H9 (cell line): ENCODE measurements around the gene RNLS. TPM values are rescaled to one million over a fixed set of nuclear protein-coding genes. Genes with fewer than 3 reads are reported as not detected.

Experiments used
- DNase-seq: peaks from one replicate; pipeline ENCODE4 v3.0.0-alpha.2; 2017
- H2AFZ ChIP-seq: one replicate; pipeline ENCODE4 v1.6.1; 2013; ENCODE audit warnings: mild to moderate bottlenecking, low read length, control low read depth, moderate library complexity
- H2AK5ac ChIP-seq: 2 replicates; pipeline ENCODE4 v1.6.1; 2013; ENCODE audit warnings: low read length, control low read depth, mixed read lengths; ENCODE audit not compliant: insufficient read length
- H2BK120ac ChIP-seq: one replicate; pipeline ENCODE4 v1.6.1; 2013; ENCODE audit warnings: low read depth, mild to moderate bottlenecking, low read length, control low read depth, inconsistent platforms; ENCODE audit not compliant: poor library complexity, severe bottlenecking
- H2BK12ac ChIP-seq: 2 replicates; pipeline ENCODE4 v1.6.1; 2013; ENCODE audit warnings: low read length, control low read depth, mixed read lengths, low read depth; ENCODE audit not compliant: insufficient read length
- H2BK15ac ChIP-seq: 2 replicates; pipeline ENCODE4 v1.6.1; 2013; ENCODE audit warnings: low read depth, low read length, control low read depth
- H2BK20ac ChIP-seq: one replicate; pipeline ENCODE4 v1.6.1; 2013; ENCODE audit warnings: low read depth, mild to moderate bottlenecking, low read length, control low read depth, inconsistent platforms; ENCODE audit not compliant: poor library complexity, severe bottlenecking
- H2BK5ac ChIP-seq: 2 replicates; pipeline ENCODE4 v1.6.1; 2013; ENCODE audit warnings: low read length, control low read depth, mixed read lengths; ENCODE audit not compliant: insufficient read length
- H3K14ac ChIP-seq: 2 replicates; pipeline ENCODE4 v1.6.1; 2013; ENCODE audit warnings: low read length, control low read depth; ENCODE audit not compliant: insufficient read depth
- H3K18ac ChIP-seq: 2 replicates; pipeline ENCODE4 v1.6.1; 2013; ENCODE audit warnings: low read depth, mild to moderate bottlenecking, mixed read lengths, low read length, control low read depth; ENCODE audit not compliant: insufficient read length
- H3K23ac ChIP-seq: 2 replicates; pipeline ENCODE4 v1.6.1; 2013; ENCODE audit warnings: low read length, control low read depth, mixed read lengths, low read depth; ENCODE audit not compliant: insufficient read length
- H3K23me2 ChIP-seq: 2 replicates; pipeline ENCODE4 v1.6.1; 2013; ENCODE audit warnings: low read depth, mild to moderate bottlenecking, mixed read lengths, low read length, control low read depth; ENCODE audit not compliant: insufficient read length, poor library complexity, severe bottlenecking
- H3K27ac ChIP-seq: 2 replicates; pipeline ENCODE4 v1.5.1; 2013; ENCODE audit warnings: low read length, control low read depth, mixed read lengths, low read depth; ENCODE audit not compliant: insufficient read length
- H3K27me3 ChIP-seq: 2 replicates; pipeline ENCODE4 v1.6.1; 2013; ENCODE audit warnings: low read length, control low read depth, inconsistent platforms; ENCODE audit not compliant: insufficient read depth
- H3K4ac ChIP-seq: 2 replicates; pipeline ENCODE4 v1.6.1; 2013; ENCODE audit warnings: low read depth, mild to moderate bottlenecking, control low read depth, inconsistent platforms, low read length, moderate library complexity
- H3K4me1 ChIP-seq: 2 replicates; pipeline ENCODE4 v1.6.1; 2013; ENCODE audit warnings: low read length, control low read depth, inconsistent platforms; ENCODE audit not compliant: insufficient read depth
- H3K4me2 ChIP-seq: 2 replicates; pipeline ENCODE4 v1.6.1; 2013; ENCODE audit warnings: low read length, control low read depth, mixed read lengths; ENCODE audit not compliant: insufficient read length, insufficient read depth
- H3K56ac ChIP-seq: 2 replicates; pipeline ENCODE4 v1.6.1; 2013; ENCODE audit warnings: low read depth, mild to moderate bottlenecking, mixed read lengths, low read length, control low read depth; ENCODE audit not compliant: insufficient read length
- H3K79me1 ChIP-seq: 2 replicates; pipeline ENCODE4 v1.6.1; 2013; ENCODE audit warnings: low read depth, mild to moderate bottlenecking, moderate library complexity, low read length, control low read depth, inconsistent platforms; ENCODE audit not compliant: insufficient read depth, poor library complexity, severe bottlenecking
- H3K79me2 ChIP-seq: 2 replicates; pipeline ENCODE4 v1.6.1; 2013; ENCODE audit warnings: low read length, control low read depth, inconsistent platforms; ENCODE audit not compliant: insufficient read depth
- H3K9ac ChIP-seq: 2 replicates; pipeline ENCODE4 v1.6.1; 2013; ENCODE audit warnings: low read length, control low read depth, mixed read lengths; ENCODE audit not compliant: insufficient read length; ENCODE audit errors: extremely low read depth
- H3K9me3 ChIP-seq: one replicate; pipeline ENCODE4 v1.6.1; 2013; ENCODE audit warnings: low read depth, low read length, inconsistent platforms; ENCODE audit not compliant: control insufficient read depth
- H3T11ph ChIP-seq: one replicate; pipeline ENCODE4 v1.6.1; 2013; ENCODE audit warnings: mild to moderate bottlenecking, low read length, control low read depth, inconsistent platforms
- H4K20me1 ChIP-seq: one replicate; pipeline ENCODE4 v1.6.1; 2013; ENCODE audit not compliant: control insufficient read depth, insufficient read length, insufficient read depth
- H4K5ac ChIP-seq: 2 replicates; pipeline ENCODE4 v1.6.1; 2013; ENCODE audit warnings: low read depth, mild to moderate bottlenecking, mixed read lengths, low read length, control low read depth; ENCODE audit not compliant: insufficient read length
- H4K8ac ChIP-seq: replicated peaks from 2 replicates; pipeline ENCODE4 v1.6.1; 2013; ENCODE audit warnings: low read length, control low read depth, mixed read lengths, low read depth; ENCODE audit not compliant: insufficient read length
- H4K91ac ChIP-seq: 2 replicates; pipeline ENCODE4 v1.6.1; 2013; ENCODE audit warnings: low read depth, mild to moderate bottlenecking, moderate library complexity, mixed read lengths, low read length, control low read depth; ENCODE audit not compliant: insufficient read length
- H3K27ac Mint-ChIP-seq, 3 experiments: 2 replicates in 2 of 3; 3 replicates in 1 of 3; pipeline ENCODE4 v1.8.0; 2020 to 2021; ENCODE audit warnings: mixed read lengths in 3 of 3, mild to moderate bottlenecking in 1 of 3, moderate library complexity in 1 of 3
- H3K27me3 Mint-ChIP-seq: 2 replicates; pipeline ENCODE4 v1.8.0; 2021; ENCODE audit warnings: low read depth, mild to moderate bottlenecking, moderate library complexity, mixed read lengths
- H3K36me3 Mint-ChIP-seq, 3 experiments: 2 replicates in 2 of 3; 3 replicates in 1 of 3; pipeline ENCODE4 v1.8.0; 2020 to 2021; ENCODE audit warnings: low read depth in 3 of 3, mixed read lengths in 3 of 3; ENCODE audit not compliant: insufficient read depth in 1 of 3
- H3K4me1 Mint-ChIP-seq, 2 experiments: 2 replicates each; pipeline ENCODE4 v1.8.0; 2020; ENCODE audit warnings: mixed read lengths in 2 of 2
- H3K4me3 Mint-ChIP-seq, 2 experiments: 2 replicates in 1 of 2; 3 replicates in 1 of 2; pipeline ENCODE4 v1.8.0; 2020 to 2021; ENCODE audit warnings: mild to moderate bottlenecking in 2 of 2, mixed read lengths in 2 of 2, moderate library complexity in 1 of 2
- H3K9me3 Mint-ChIP-seq, 2 experiments: 2 replicates in 1 of 2; 3 replicates in 1 of 2; pipeline ENCODE4 v1.8.0; 2020; ENCODE audit warnings: mild to moderate bottlenecking in 2 of 2, mixed read lengths in 2 of 2, moderate library complexity in 1 of 2
- CTCF ChIP-seq: fragments of 200-600 bp; sonication (generic); conservative IDR thresholded peaks from 3 replicates; pipeline ENCODE4 v1.8.0; 2021; ENCODE audit warnings: antibody characterized with exemption, mild to moderate bottlenecking
- WGBS: extraction: QIAGEN DNeasy Blood & Tissue Kit; methylation state at CpG from one replicate; pipeline ENCODE4 v1.1.7; 2013; ENCODE audit warnings: missing lambda C conversion rate, low lambda C conversion rate, mixed read lengths; ENCODE audit not compliant: insufficient read length; ENCODE audit errors: extremely low coverage; 5-methylcytosine and 5-hydroxymethylcytosine counted together
- total RNA-seq: library from RNA; stranded (reverse); gene quantifications from 2 replicates; pipeline ENCODE4 v1.2.1, GENCODE V29; 2021

Gene RNLS
- total RNA-seq, 1 experiment from 2014 or later: 7.5 TPM

- Mint-ChIP-seq H3K4me3 (no peak overlapping the region), H3K36me3 (no peaks in the 10 kb centered on the region), H3K4me1 (no peaks in the 10 kb centered on the region), H3K27ac (no peak overlapping the region), H3K27me3 (no peaks in the 10 kb centered on the region), H3K9me3 (no peaks in the 10 kb centered on the region)
- no peak overlapping the region for H2BK15ac ChIP-seq
- no peak overlapping the region for H2BK12ac ChIP-seq
- no peak overlapping the region for H4K5ac ChIP-seq
- WGBS: no CpG with 5 or more reads among the region's 2 CpGs
- H2BK5ac ChIP-seq: no peak overlapping the region
- no peak overlapping the region for H3K9ac ChIP-seq
- H3T11ph ChIP-seq: no peak overlapping the region
- TF ChIP-seq CTCF: no peak
- H3K14ac ChIP-seq: no peak overlapping the region
- no peak overlapping the region for H2BK20ac ChIP-seq
- no peak overlapping the region for H2BK120ac ChIP-seq
- H3K56ac ChIP-seq: no peak overlapping the region
- H4K20me1 ChIP-seq: no peaks in the 10 kb centered on the region
- no peak overlapping the region for H3K4ac ChIP-seq
- no peaks in the 10 kb centered on the region for H3K27me3 ChIP-seq
- no peak overlapping the region for H4K8ac ChIP-seq
- no peak overlapping the region for H4K91ac ChIP-seq
- no peaks in the 10 kb centered on the region for H3K4me1 ChIP-seq
- H3K79me2 ChIP-seq: no peaks in the 10 kb centered on the region
- H3K27ac ChIP-seq: no peak overlapping the region
- no peak overlapping the region for H3K23ac ChIP-seq
- no peak overlapping the region for H3K18ac ChIP-seq
- H3K23me2 ChIP-seq: no peaks in the 10 kb centered on the region
- no peak overlapping the region for H2AK5ac ChIP-seq
- no peak for DNase-seq
- H3K4me2 ChIP-seq: no peak overlapping the region
- no peaks in the 10 kb centered on the region for H3K9me3 ChIP-seq
- no peak overlapping the region for H2AFZ ChIP-seq
- no peaks in the 10 kb centered on the region for H3K79me1 ChIP-seq
Observed at GRCh38 chr10:88433565-88434186, 149.4 kb downstream of the RNLS start.
